IMR-90 (cell line): ENCODE data around the gene HLA-DQB1. TPM values are rescaled to one million over a fixed set of nuclear protein-coding genes. Genes with fewer than 3 reads are reported as not detected.

Source experiments
- ATAC-seq: fragments of 200-7000 bp; cut with Tn5 transposase; 2 replicates; pipeline ENCODE4 v1.9.1; 2020; ENCODE audit warnings: low read depth, mild to moderate bottlenecking, moderate library complexity
- BruUV-seq: library from RNA; stranded (reverse); fragments of 400-500 nt; replicated peaks from 2 replicates; lab custom pipeline; 2021; lab: Mats Ljungman, UMichigan
- CTCF ChIA-PET: fragments of 300-600 bp; formaldehyde crosslinking; extraction: SDS; loops from one replicate; lab custom pipeline; 2021; ENCODE audit warnings: antibody characterized with exemption; lab: Yijun Ruan, JAX
- POLR2A ChIA-PET: fragments of 300-600 bp; sonication (Branson Sonifier 250); formaldehyde crosslinking; loops from one replicate; lab custom pipeline; 2022; ENCODE audit warnings: antibody characterized with exemption; ENCODE audit not compliant: unreplicated experiment; lab: Charles Lee
- DNase-seq: peaks from one replicate; pipeline ENCODE4 v3.0.0; 2013
- H2AFZ ChIP-seq: replicated peaks from 2 replicates; pipeline ENCODE3; 2013; ENCODE audit warnings: low read length, mild to moderate bottlenecking; ENCODE audit not compliant: poor library complexity
- H2AK5ac ChIP-seq: 2 replicates; pipeline ENCODE4 v1.6.1; 2013; ENCODE audit warnings: low read depth, low read length, inconsistent platforms
- H2AK9ac ChIP-seq: replicated peaks from 2 replicates; pipeline ENCODE3; 2013; ENCODE audit warnings: mild to moderate bottlenecking, low read depth, low read length, moderate library complexity; ENCODE audit not compliant: poor library complexity
- H2BK120ac ChIP-seq: 2 replicates; pipeline ENCODE4 v1.6.1; 2013; ENCODE audit warnings: low read depth, low read length, inconsistent platforms
- H2BK15ac ChIP-seq: 3 replicates; pipeline ENCODE4 v1.6.1; 2013; ENCODE audit warnings: low read depth, low read length, inconsistent platforms
- H2BK20ac ChIP-seq: 2 replicates; pipeline ENCODE4 v1.6.1; 2013; ENCODE audit warnings: low read depth, mild to moderate bottlenecking, inconsistent platforms, low read length, moderate library complexity
- H2BK5ac ChIP-seq: 2 replicates; pipeline ENCODE4 v1.6.1; 2013; ENCODE audit warnings: mild to moderate bottlenecking, low read depth, low read length, inconsistent platforms; ENCODE audit not compliant: poor library complexity, severe bottlenecking
- H3K14ac ChIP-seq: replicated peaks from 2 replicates; pipeline ENCODE4 v1.6.1; 2013; ENCODE audit warnings: low read depth, low read length, inconsistent platforms
- H3K18ac ChIP-seq: 2 replicates; pipeline ENCODE4 v1.6.1; 2013; ENCODE audit warnings: low read depth, low read length, control low read depth
- H3K23ac ChIP-seq: 2 replicates; pipeline ENCODE4 v1.6.1; 2013; ENCODE audit warnings: low read depth, low read length, inconsistent platforms
- H3K27ac ChIP-seq: 2 replicates; pipeline ENCODE4 v1.5.1; 2013; ENCODE audit warnings: mild to moderate bottlenecking, control low read depth, low read length; ENCODE audit not compliant: insufficient read depth
- H3K27me3 ChIP-seq: 2 replicates; pipeline ENCODE4 v1.6.1; 2013; ENCODE audit warnings: low read length; ENCODE audit not compliant: control insufficient read depth, insufficient read depth
- H3K36me3 ChIP-seq: 2 replicates; pipeline ENCODE4 v1.6.1; 2013; ENCODE audit warnings: low read length, mixed read lengths; ENCODE audit not compliant: control insufficient read depth, insufficient read depth
- H3K4ac ChIP-seq: 2 replicates; pipeline ENCODE4 v1.6.1; 2013; ENCODE audit warnings: low read depth, low read length, inconsistent platforms
- H3K4me1 ChIP-seq: 2 replicates; pipeline ENCODE4 v1.6.1; 2013; ENCODE audit warnings: low read length, mixed read lengths; ENCODE audit not compliant: control insufficient read depth, insufficient read depth
- H3K4me2 ChIP-seq: 2 replicates; pipeline ENCODE4 v1.6.1; 2013; ENCODE audit warnings: low read depth, mild to moderate bottlenecking, control low read depth, low read length, moderate library complexity
- H3K4me3 ChIP-seq: 2 replicates; pipeline ENCODE4 v1.5.1; 2013; ENCODE audit warnings: low read depth, mild to moderate bottlenecking, control low read depth, low read length, moderate library complexity; ENCODE audit not compliant: insufficient read depth
- H3K56ac ChIP-seq: 2 replicates; pipeline ENCODE4 v1.6.1; 2013; ENCODE audit warnings: low read length, inconsistent platforms; ENCODE audit not compliant: insufficient read depth; ENCODE audit errors: extremely low read depth
- H3K79me1 ChIP-seq, 2 experiments: 2 replicates each; pipeline ENCODE4 v1.6.1; 2013; ENCODE audit warnings: low read length in 2 of 2, inconsistent platforms in 1 of 2, low read depth in 1 of 2
- H3K9ac ChIP-seq: 2 replicates; pipeline ENCODE4 v1.6.1; 2013; ENCODE audit warnings: low read depth, low read length, control low read depth
- H3K9me1 ChIP-seq: 2 replicates; pipeline ENCODE4 v1.6.1; 2013; ENCODE audit warnings: low read length, inconsistent platforms; ENCODE audit not compliant: insufficient read depth
- H3K9me3 ChIP-seq: 2 replicates; pipeline ENCODE4 v1.6.1; 2013; ENCODE audit warnings: low read length; ENCODE audit not compliant: control insufficient read depth, insufficient read depth
- H4K20me1 ChIP-seq: 2 replicates; pipeline ENCODE4 v1.6.1; 2013; ENCODE audit warnings: low read length, inconsistent platforms; ENCODE audit not compliant: insufficient read depth
- H4K5ac ChIP-seq: 2 replicates; pipeline ENCODE4 v1.6.1; 2013; ENCODE audit warnings: mild to moderate bottlenecking, low read depth, low read length, control low read depth
- H4K8ac ChIP-seq, 2 experiments: 2 replicates each; pipeline ENCODE4 v1.6.1; 2013; ENCODE audit warnings: low read depth in 2 of 2, low read length in 2 of 2, control low read depth in 1 of 2, inconsistent platforms in 1 of 2
- H4K91ac ChIP-seq: 2 replicates; pipeline ENCODE4 v1.6.1; 2013; ENCODE audit warnings: low read depth, low read length, inconsistent platforms; ENCODE audit not compliant: insufficient read depth
- CHD1 ChIP-seq: IDR thresholded peaks from 2 replicates; pipeline ENCODE4 v1.6.1; 2012; ENCODE audit warnings: low read depth, low read length, improper control_type of control experiment
- FOS ChIP-seq: fragments of 150-350 bp; IDR thresholded peaks from 2 replicates; pipeline ENCODE4 v1.6.1; 2016; ENCODE audit warnings: low read depth, low read length
- MAFK ChIP-seq: IDR thresholded peaks from 2 replicates; pipeline ENCODE4 v1.6.1; 2012; ENCODE audit warnings: low read depth, low read length, improper control_type of control experiment
- MAZ ChIP-seq: IDR thresholded peaks from 2 replicates; pipeline ENCODE4 v1.6.1; 2012; ENCODE audit warnings: low read depth, mild to moderate bottlenecking, low read length, improper control_type of control experiment, moderate library complexity, borderline replicate concordance
- MXI1 ChIP-seq: IDR thresholded peaks from 2 replicates; pipeline ENCODE4 v1.6.1; 2012; ENCODE audit warnings: low read depth, mild to moderate bottlenecking, low read length, moderate library complexity, borderline replicate concordance
- POLR2A ChIP-seq: IDR thresholded peaks from 2 replicates; pipeline ENCODE4 v1.6.1; 2012; ENCODE audit warnings: mild to moderate bottlenecking, low read depth, low read length
- RAD21 ChIP-seq: IDR thresholded peaks from 2 replicates; pipeline ENCODE4 v1.6.1; 2012; ENCODE audit warnings: low read length, improper control_type of control experiment
- WGBS, 2 experiments: methylation state at CpG; one replicate each; pipeline versions ENCODE4 v1.1.5 to v1.1.7; 2013; ENCODE audit warnings: missing lambda C conversion rate in 2 of 2; ENCODE audit not compliant: insufficient read length in 1 of 2; ENCODE audit errors: extremely low coverage in 2 of 2; 5-methylcytosine and 5-hydroxymethylcytosine counted together
- dilution Hi-C: fragments of 300-500 bp; cut with HindIII; formaldehyde crosslinking; loops from one replicate; pipeline ENCODE4 v1.14.3; 2018; ENCODE audit warnings: low sequenced_read_pairs; ENCODE audit not compliant: unreplicated experiment
- in situ Hi-C: fragments of 300-500 bp; cut with MboI; formaldehyde crosslinking; loops from 3 replicates; pipeline ENCODE4 v1.14.3; 2019; ENCODE audit warnings: low sequenced_read_pairs, inconsistent platforms, mixed read lengths
- intact Hi-C: fragments of 100-400 bp; cut with micrococcal nuclease; formaldehyde crosslinking; loops from 2 replicates; pipeline ENCODE4 v1.10.0; 2022
- polyA plus RNA-seq, 3 experiments: library from polyadenylated mRNA; depleted of rRNA; stranded (reverse); fragments of >200 nt; gene quantifications; 2 replicates each; pipeline ENCODE4 v1.2.3, GENCODE V29; 2012; ENCODE audit warnings: low replicate concordance in 1 of 3
- total RNA-seq: library from RNA; depleted of rRNA; stranded (reverse); fragments of >200 nt; gene quantifications from 2 replicates; pipeline ENCODE4 v1.2.3, GENCODE V29; 2012
- TF ChIP-seq, protein P1 (sequence below): fragments of 150-350 bp; IDR thresholded peaks from 2 replicates; pipeline ENCODE4 v1.6.1; 2017; ENCODE audit warnings: mild to moderate bottlenecking, antibody characterized with exemption, low read length, low read depth

The HLA-DQB1 gene
- total and polyA plus RNA-seq, 2 of the 4 experiments (the other 2 are of a cell fraction), result not detected

DNA sequence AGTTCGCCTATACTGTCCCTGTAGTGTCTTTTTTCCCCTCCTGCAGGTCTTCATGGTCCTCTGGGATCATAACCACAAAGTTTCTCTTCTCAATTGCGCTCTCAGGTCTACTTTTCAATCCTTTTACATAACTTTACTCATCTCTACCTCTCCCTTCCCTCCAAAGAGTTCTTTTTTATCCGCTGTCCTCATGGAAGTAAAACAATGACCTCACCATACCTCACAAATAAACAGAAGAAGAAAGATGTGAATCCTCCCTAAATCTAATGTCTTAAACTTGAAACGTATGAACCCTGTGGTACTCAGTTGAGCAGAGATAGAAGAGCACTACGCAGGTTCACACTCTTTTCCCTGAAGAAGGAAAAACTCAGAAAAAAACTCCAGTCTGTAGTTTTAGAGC is 41.3 kb downstream of the HLA-DQB1 start:
- Histone ChIP-seq H3K9me3 (no peaks in the 10 kb centered on the region), H2BK15ac (no peak overlapping the region), H2BK120ac (no peak overlapping the region), H3K27ac (no peak overlapping the region), H4K20me1 (no peaks in the 10 kb centered on the region), H2BK20ac (no peak overlapping the region), H2BK5ac (no peak overlapping the region), H4K91ac (no peak overlapping the region), H2AFZ (no peak overlapping the region), H4K5ac (no peak overlapping the region), H3K9me1 (no peaks in the 10 kb centered on the region), H3K4me1 (no peaks in the 10 kb centered on the region), H3K9ac (no peak overlapping the region), H3K79me1 (no peaks in the 10 kb centered on the region), H3K4me3 (no peak overlapping the region), H3K4ac (no peak overlapping the region), H3K4me2 (no peak overlapping the region), H3K56ac (no peak overlapping the region), H3K18ac (no peak overlapping the region), H2AK9ac (no peak overlapping the region), H3K23ac (no peak overlapping the region), H4K8ac (no peak overlapping the region), H2AK5ac (no peak overlapping the region), H3K27me3 (no peaks in the 10 kb centered on the region), H3K14ac (no peak overlapping the region), H3K36me3 (no peaks in the 10 kb centered on the region)
- WGBS, 2 experiments, result 10% methylated on average over 2 of the region's 5 CpGs; no CpG with 5 or more reads in 1 of the 2 experiments
- ChIA-PET CTCF (no interaction called here), POLR2A (no interaction called here)
- intact Hi-C loops, result no loop called here
- BruUV-seq, result no TSS peak
- dilution Hi-C loops, result no loop called here
- ATAC-seq (no peak), DNase-seq (no peak)
- TF ChIP-seq, protein P1, sequence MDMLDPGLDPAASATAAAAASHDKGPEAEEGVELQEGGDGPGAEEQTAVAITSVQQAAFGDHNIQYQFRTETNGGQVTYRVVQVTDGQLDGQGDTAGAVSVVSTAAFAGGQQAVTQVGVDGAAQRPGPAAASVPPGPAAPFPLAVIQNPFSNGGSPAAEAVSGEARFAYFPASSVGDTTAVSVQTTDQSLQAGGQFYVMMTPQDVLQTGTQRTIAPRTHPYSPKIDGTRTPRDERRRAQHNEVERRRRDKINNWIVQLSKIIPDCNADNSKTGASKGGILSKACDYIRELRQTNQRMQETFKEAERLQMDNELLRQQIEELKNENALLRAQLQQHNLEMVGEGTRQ, result no peak
- TF ChIP-seq MAZ (no peak), FOS (no peak), CHD1 (no peak), MXI1 (no peak), POLR2A (no peak), RAD21 (no peak), MAFK (no peak)
- in situ Hi-C loops, result no loop called here
